Measurements from ENCODE around the gene VIPR2. TPM values are rescaled to one million over a fixed set of nuclear protein-coding genes. Genes with fewer than 3 reads are reported as not detected.

Gene VIPR2
- total and polyA plus RNA-seq, 2 experiments from 2014 or later: 1.3 to 2.7 TPM

DNA sequence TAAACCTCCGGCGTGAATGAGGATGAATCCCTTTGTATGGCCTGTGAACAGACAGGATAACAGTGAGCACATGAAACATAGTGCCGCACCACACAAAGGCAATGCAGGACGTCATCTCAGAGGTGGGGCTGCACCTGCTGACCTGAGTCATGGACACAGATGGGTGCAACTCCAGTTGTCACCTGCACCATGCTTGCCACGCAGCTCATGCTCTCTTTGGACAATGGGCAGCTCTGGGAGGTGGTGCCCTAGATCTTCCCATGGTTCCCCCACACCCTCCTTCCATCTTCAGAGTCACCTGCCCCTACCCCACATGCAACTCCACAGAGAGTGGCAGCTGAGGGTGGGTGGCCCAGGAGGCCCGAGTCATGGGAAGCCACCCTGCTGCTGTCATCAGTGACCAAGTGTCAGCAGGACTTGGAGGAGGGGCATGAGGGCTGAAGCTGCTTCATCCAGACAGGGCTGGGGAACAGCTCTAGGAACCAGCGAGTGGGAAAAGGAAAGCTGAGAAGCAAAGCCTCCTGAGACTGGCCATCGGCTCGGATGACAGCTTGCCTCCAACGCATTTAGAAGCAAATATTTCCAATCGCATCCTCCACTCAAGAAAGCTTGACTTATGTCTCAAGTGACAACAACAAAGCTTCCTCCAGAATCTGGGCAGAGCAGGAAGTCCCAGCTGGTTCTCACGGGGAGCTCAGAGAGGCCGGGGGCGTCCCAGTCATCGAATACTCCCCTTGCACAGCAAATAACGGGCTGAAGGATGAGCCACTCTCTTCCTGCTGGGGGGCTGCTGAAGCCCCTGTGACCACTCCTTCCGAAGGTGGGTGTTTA is 27.1 kb downstream of the VIPR2 start (continued):
- TF ChIP-seq ZNF114 (CRISPR knock-in tag; IDR thresholded peaks at IDR 0.05) (no peak), NANOG (IDR thresholded peaks at IDR 0.05; ENCODE audit: borderline replicate concordance) (no peak)
- TF ChIP-seq, protein P1, sequence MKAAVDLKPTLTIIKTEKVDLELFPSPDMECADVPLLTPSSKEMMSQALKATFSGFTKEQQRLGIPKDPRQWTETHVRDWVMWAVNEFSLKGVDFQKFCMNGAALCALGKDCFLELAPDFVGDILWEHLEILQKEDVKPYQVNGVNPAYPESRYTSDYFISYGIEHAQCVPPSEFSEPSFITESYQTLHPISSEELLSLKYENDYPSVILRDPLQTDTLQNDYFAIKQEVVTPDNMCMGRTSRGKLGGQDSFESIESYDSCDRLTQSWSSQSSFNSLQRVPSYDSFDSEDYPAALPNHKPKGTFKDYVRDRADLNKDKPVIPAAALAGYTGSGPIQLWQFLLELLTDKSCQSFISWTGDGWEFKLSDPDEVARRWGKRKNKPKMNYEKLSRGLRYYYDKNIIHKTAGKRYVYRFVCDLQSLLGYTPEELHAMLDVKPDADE (IDR thresholded peaks at IDR 0.05): no peak

DNA sequence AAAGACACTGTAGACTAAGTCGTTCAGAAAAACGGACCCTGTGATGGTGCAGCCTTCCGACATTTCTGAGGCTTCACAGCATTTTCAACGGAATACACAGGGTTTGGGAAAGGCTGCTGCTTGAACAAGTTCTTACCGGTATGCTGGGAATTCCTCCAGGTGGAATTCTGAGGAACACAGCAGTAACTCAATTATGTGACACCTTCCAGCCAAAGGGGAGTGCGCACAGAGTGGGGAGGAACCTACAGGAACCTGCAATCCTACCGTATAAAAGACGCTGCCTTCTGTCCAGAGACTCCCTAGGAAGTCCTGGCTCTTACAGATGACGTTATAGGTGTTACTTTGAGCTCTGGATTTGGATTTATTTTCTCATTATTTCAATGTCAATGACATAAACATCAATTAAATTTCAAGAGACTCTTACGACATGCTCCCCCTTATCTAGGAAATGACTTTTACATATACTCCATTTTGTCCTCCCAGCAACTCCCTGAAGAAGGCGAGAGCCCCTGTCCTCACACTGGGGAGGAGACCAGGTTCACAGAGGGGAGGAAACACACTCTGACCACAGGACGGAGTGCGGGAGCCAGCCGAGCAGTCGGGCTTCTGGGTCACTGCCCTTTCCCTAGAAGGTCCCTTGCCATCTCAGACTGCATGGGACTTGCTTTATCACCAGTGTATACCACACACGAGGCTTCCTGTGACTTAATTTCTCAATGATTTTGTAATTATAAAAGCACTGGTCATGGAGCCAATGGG is 27.9 kb downstream of the VIPR2 start:
- no peaks in the 10 kb centered on the region for H3F3A ChIP-seq (replicated peaks; ENCODE audit: low read depth)
- H2AFZ ChIP-seq: no peak overlapping the region
- H3K27ac ChIP-seq (ENCODE audit: low read depth): no peak overlapping the region
- no peak overlapping the region for H3K4me2 ChIP-seq
- Mint-ChIP-seq H3K4me1 (peaks cover 13% of the 10 kb centered on the region), H3K27ac (no peak overlapping the region; the same call in 1 of the 2 replicates), H3K9me3 (peaks cover 79% of the 10 kb centered on the region), H3K27me3 (ENCODE audit: insufficient read depth, low read depth, poor library complexity) (peaks cover 7% of the 10 kb centered on the region), H3K4me3 (no peak overlapping the region), H3K36me3 (ENCODE audit: low read depth) (no peaks in the 10 kb centered on the region; the same call in 1 of the 3 replicates)
- 0 out of 2 replicates have a peak, but pooled peaks cover 6% of the 10 kb centered on the region for H3K4me1 ChIP-seq (ENCODE audit: insufficient read depth)
- TF ChIP-seq STAT1 (IDR thresholded peaks at IDR 0.05; ENCODE audit: unreplicated experiment) (no peak), JUNB (IDR thresholded peaks at IDR 0.05; ENCODE audit: unreplicated experiment) (no peak), NANOG (IDR thresholded peaks at IDR 0.05; ENCODE audit: borderline replicate concordance) (no peak), CREB1 (CRISPR knock-in tag; IDR thresholded peaks at IDR 0.05; ENCODE audit: low read depth) (no peak), ZNF331 (CRISPR knock-in tag; IDR thresholded peaks at IDR 0.05; ENCODE audit: low read depth) (no peak)
- TF ChIP-seq, protein P2, sequence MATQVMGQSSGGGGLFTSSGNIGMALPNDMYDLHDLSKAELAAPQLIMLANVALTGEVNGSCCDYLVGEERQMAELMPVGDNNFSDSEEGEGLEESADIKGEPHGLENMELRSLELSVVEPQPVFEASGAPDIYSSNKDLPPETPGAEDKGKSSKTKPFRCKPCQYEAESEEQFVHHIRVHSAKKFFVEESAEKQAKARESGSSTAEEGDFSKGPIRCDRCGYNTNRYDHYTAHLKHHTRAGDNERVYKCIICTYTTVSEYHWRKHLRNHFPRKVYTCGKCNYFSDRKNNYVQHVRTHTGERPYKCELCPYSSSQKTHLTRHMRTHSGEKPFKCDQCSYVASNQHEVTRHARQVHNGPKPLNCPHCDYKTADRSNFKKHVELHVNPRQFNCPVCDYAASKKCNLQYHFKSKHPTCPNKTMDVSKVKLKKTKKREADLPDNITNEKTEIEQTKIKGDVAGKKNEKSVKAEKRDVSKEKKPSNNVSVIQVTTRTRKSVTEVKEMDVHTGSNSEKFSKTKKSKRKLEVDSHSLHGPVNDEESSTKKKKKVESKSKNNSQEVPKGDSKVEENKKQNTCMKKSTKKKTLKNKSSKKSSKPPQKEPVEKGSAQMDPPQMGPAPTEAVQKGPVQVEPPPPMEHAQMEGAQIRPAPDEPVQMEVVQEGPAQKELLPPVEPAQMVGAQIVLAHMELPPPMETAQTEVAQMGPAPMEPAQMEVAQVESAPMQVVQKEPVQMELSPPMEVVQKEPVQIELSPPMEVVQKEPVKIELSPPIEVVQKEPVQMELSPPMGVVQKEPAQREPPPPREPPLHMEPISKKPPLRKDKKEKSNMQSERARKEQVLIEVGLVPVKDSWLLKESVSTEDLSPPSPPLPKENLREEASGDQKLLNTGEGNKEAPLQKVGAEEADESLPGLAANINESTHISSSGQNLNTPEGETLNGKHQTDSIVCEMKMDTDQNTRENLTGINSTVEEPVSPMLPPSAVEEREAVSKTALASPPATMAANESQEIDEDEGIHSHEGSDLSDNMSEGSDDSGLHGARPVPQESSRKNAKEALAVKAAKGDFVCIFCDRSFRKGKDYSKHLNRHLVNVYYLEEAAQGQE (IDR thresholded peaks at IDR 0.05; ENCODE audit: unreplicated experiment): no peak
- H3K4me3 ChIP-seq: no peak overlapping the region
- H3K79me2 ChIP-seq (replicated peaks; ENCODE audit: insufficient read depth): no peaks in the 10 kb centered on the region
- H3K36me3 ChIP-seq (ENCODE audit: insufficient read depth): no peaks in the 10 kb centered on the region
- ATAC-seq (no peak), DNase-seq (ENCODE audit: low spot score) (no peak)
- H3K27me3 ChIP-seq (ENCODE audit: insufficient read depth): no peaks in the 10 kb centered on the region
- no peaks in the 10 kb centered on the region for H4K20me1 ChIP-seq (replicated peaks; ENCODE audit: insufficient read depth)
- H3K9me2 ChIP-seq (ENCODE audit: insufficient read depth): no peaks in the 10 kb centered on the region

Data from GM23338 (cell line).